ENCODE measurements around the gene IP6K3. TPM values are rescaled to one million over a fixed set of nuclear protein-coding genes. Genes with fewer than 3 reads are reported as not detected.

The IP6K3 gene
- total RNA-seq, 1 donor from 2014 or later: 47.6 TPM

DNA sequence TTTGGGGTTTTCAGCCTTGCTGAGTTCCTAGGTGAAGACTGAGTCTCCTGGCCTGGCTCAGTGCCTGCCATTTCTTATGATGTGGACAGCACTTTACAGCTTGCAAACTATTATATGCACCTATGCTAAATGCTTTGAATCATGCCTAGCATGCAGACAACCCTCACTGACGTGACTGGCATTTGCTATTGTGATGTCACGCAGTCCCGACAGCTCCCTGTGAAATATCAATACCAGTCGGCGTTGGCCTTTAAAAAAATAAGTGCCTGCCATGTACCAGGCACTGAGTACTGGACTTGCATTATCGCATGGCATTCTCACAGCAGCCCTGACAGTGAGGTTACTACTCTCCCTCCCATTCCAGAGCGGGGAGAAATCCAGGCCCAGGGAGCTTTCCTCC, 70.7 kb downstream of the IP6K3 start:
- intact Hi-C loops (cut with DNase I): no loop called here
- ATAC-seq (no peak), DNase-seq (ENCODE audit: missing footprints) (no peak)

DNA sequence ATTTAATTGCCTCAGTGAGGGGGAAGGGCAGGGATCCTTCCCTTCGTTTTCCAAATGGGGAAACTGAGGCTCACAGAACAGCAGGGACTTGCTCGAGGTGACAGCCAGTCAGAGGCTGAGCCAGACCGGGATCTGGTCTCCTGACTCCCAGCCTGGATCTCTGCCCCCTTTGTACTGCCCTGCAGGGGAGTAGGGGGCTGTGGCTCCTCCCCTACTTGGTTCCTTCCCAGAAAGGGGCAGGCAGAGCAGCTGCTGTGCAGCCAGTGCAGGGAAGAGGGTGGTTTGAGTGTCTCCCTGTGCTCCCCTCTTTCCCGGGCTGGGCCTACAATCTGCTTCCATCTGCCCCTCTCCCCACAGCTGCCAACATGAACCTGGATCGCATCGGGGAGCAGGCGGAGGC, 72.9 kb downstream of the IP6K3 start:
- no peak for DNase-seq (ENCODE audit: missing footprints)
- intact Hi-C loops (cut with DNase I): loop anchor here (2.0 to 5.0 kb wide), 2 partner anchors 42 to 85 kb away; no protein-coding TSS in a partner anchor
- ATAC-seq: no peak

- ATAC-seq (peak; percentile 95), DNase-seq (ENCODE audit: missing footprints) (peak; percentile 93)
- intact Hi-C loops (cut with DNase I): loop anchor here (2.0 to 5.0 kb wide), 2 partner anchors 41 to 84 kb away; no protein-coding TSS in a partner anchor
Measured at GRCh38 chr6:33672808-33673207, 73.9 kb downstream of the IP6K3 start.

- intact Hi-C loops (cut with DNase I): loop anchor here (2.0 to 5.0 kb wide), 2 partner anchors 39 to 83 kb away; no protein-coding TSS in a partner anchor
- ATAC-seq (no peak), DNase-seq (ENCODE audit: missing footprints) (no peak)
Measured at GRCh38 chr6:33671744-33672072, 75.0 kb downstream of the IP6K3 start.

Small RNA genes lying within 50 kb of the gene (microRNA-seq; reads per million reads assigned to microRNA genes)
- gene MIR3934: 2.9 reads per million

Other genes with a start within 250 kb of the IP6K3 start
- 25.4 TPM for gene BAK1, start 166.6 kb downstream of the IP6K3 start, total RNA-seq
- 8.0 TPM for gene ITPR3, start 125.6 kb downstream of the IP6K3 start, total RNA-seq
- 215 TPM for gene UQCC2, start 35.2 kb downstream of the IP6K3 start, total RNA-seq
- 23.2 TPM for gene LEMD2, start 42.2 kb upstream of the IP6K3 start, total RNA-seq
- gene MLN, start 57.1 kb upstream of the IP6K3 start, total RNA-seq: not detected

All from Right ventricle myocardium inferior (tissue), 1 donor.